Astrocyte of the cerebellum (primary cell): ENCODE results near the gene LETMD1.
"Not testable (repeated sequence)": the region's sequence is repeated elsewhere in the genome, so short reads cannot be mapped to it uniquely, and the experiment has no call there.

ENCODE experiments used
- DNase-seq: peaks from one replicate; pipeline ENCODE4 v3.0.0-alpha.2; 2011; ENCODE audit warnings: low read depth
- H3K4me3 ChIP-seq: 2 replicates; pipeline ENCODE4 v1.5.1; 2011; ENCODE audit warnings: mild to moderate bottlenecking, low read depth, low read length, moderate library complexity
- CTCF ChIP-seq: IDR thresholded peaks from 2 replicates; pipeline ENCODE4 v1.5.1; 2012; ENCODE audit warnings: low read length, low read depth, moderate library complexity, mild to moderate bottlenecking; ENCODE audit errors: missing control alignments
- in situ Hi-C: cut with HindIII; loops from 2 replicates; pipeline ENCODE4 v1.10.0; 2017; ENCODE audit warnings: low sequenced_read_pairs

Gene LETMD1

GRCh38 chr12:51070004-51070403 is 21.9 kb downstream of the LETMD1 start:
- DNase-seq: no peak
- in situ Hi-C loops: no loop called here
- H3K4me3 ChIP-seq: no peak overlapping the region
- TF ChIP-seq CTCF: no peak

GRCh38 chr12:51071663-51072062 is 23.5 kb downstream of the LETMD1 start:
- H3K4me3 ChIP-seq: no peak overlapping the region
- in situ Hi-C loops: no loop called here
- no peak for TF ChIP-seq CTCF
- no peak for DNase-seq

- in situ Hi-C loops: no loop called here
- no peak overlapping the region for H3K4me3 ChIP-seq
- no peak for TF ChIP-seq CTCF
- no peak for DNase-seq
Measured at GRCh38 chr12:51075390-51075789, 27.3 kb downstream of the LETMD1 start.

- no peak overlapping the region for H3K4me3 ChIP-seq
- TF ChIP-seq CTCF: no peak
- DNase-seq: no peak
- in situ Hi-C loops: no loop called here
Measured at GRCh38 chr12:51076236-51076930, 28.3 kb downstream of the LETMD1 start.

- DNase-seq: no peak
- in situ Hi-C loops: no loop called here
- no peak overlapping the region for H3K4me3 ChIP-seq
- TF ChIP-seq CTCF: no peak
Measured at GRCh38 chr12:51077930-51078329, 29.8 kb downstream of the LETMD1 start.

GRCh38 chr12:51078346-51078745 is 30.2 kb downstream of the LETMD1 start:
- in situ Hi-C loops, H3K4me3 ChIP-seq, DNase-seq: not testable (repeated sequence)

GRCh38 chr12:51078866-51079265 is 30.7 kb downstream of the LETMD1 start:
- in situ Hi-C loops, DNase-seq, H3K4me3 ChIP-seq: not testable (repeated sequence)

- in situ Hi-C loops: no loop called here
- no peak for TF ChIP-seq CTCF
- no peak overlapping the region for H3K4me3 ChIP-seq
- DNase-seq: no peak
Measured at GRCh38 chr12:51080136-51080535, 32.0 kb downstream of the LETMD1 start.
